B cell (primary cell): ENCODE results near the gene FAM13C. TPM values are rescaled to one million over a fixed set of nuclear protein-coding genes. Genes with fewer than 3 reads are reported as not detected.

ENCODE experiments used
- ATAC-seq: fragments of 200-7000 bp; cut with Tn5 transposase; one replicate; pipeline ENCODE4 v1.10.0; 2021; ENCODE audit warnings: low read depth, mild to moderate bottlenecking, moderate number of reproducible peaks, moderate library complexity
- CTCF ChIA-PET: fragments of 350-600 bp; sonication (Branson Sonifier 250); formaldehyde crosslinking; loops from one replicate; lab custom pipeline; 2021; ENCODE audit warnings: antibody characterized with exemption, inconsistent platforms; lab: Charles Lee
- POLR2A ChIA-PET: fragments of 350-600 bp; sonication (Branson Sonifier 250); formaldehyde crosslinking; loops from one replicate; lab custom pipeline; 2021; ENCODE audit warnings: antibody characterized with exemption; lab: Charles Lee
- DNase-seq: peaks from one replicate; pipeline ENCODE4 v3.0.0; 2013
- H2AFZ ChIP-seq: 2 replicates; pipeline ENCODE4 v1.6.1; 2012; ENCODE audit warnings: mild to moderate bottlenecking, low read depth, low read length; ENCODE audit not compliant: insufficient read depth, poor library complexity, severe bottlenecking
- H3K27ac ChIP-seq, 2 donors: 1 replicate in 1 of 2; 2 replicates in 1 of 2; pipeline ENCODE4 v1.5.1; 2012 to 2013; ENCODE audit warnings: low read length in 2 of 2, mild to moderate bottlenecking in 2 of 2, moderate library complexity in 1 of 2
- H3K27me3 ChIP-seq, 4 experiments: fragments of 200-600 bp in 1 of 4; sonication (generic) in 1 of 4; replicated peaks in 1 of 4; 1 replicate in 2 of 4; 2 replicates in 2 of 4; pipeline versions ENCODE4 v1.6.1 to v1.7.0; 2013 to 2016; ENCODE audit warnings: low read length in 3 of 4, mild to moderate bottlenecking in 2 of 4, mixed read lengths in 1 of 4, moderate library complexity in 1 of 4; ENCODE audit not compliant: insufficient read depth in 4 of 4, control insufficient read depth in 3 of 4; ENCODE audit errors: control extremely low read depth in 1 of 4
- H3K36me3 ChIP-seq, 2 experiments: replicated peaks in 1 of 2; 1 replicate in 1 of 2; 2 replicates in 1 of 2; pipeline versions ENCODE4 v1.6.1 to v1.7.1; 2013; ENCODE audit warnings: low read length in 1 of 2; ENCODE audit not compliant: insufficient read depth in 2 of 2, control insufficient read depth in 1 of 2; ENCODE audit errors: control extremely low read depth in 1 of 2, extremely low read depth in 1 of 2
- H3K4me1 ChIP-seq, 2 donors: fragments of 200-600 bp in 1 of 2; sonication (generic) in 1 of 2; 1 replicate in 1 of 2; 2 replicates in 1 of 2; pipeline versions ENCODE4 v1.5.1 to v1.6.1; 2013 to 2017; ENCODE audit warnings: low read length in 2 of 2; ENCODE audit not compliant: control insufficient read depth in 2 of 2, insufficient read depth in 2 of 2
- H3K4me2 ChIP-seq: replicated peaks from 2 replicates; pipeline ENCODE3; 2012; ENCODE audit warnings: mild to moderate bottlenecking, low read depth, low read length; ENCODE audit not compliant: poor library complexity, severe bottlenecking
- H3K4me3 ChIP-seq, 5 experiments: fragments of 200-600 bp in 1 of 5; sonication (generic) in 1 of 5; 1 replicate in 3 of 5; 2 replicates in 2 of 5; pipeline versions ENCODE4 v1.5.1 to v1.7.0; 2011 to 2016; ENCODE audit warnings: low read length in 4 of 5, mild to moderate bottlenecking in 4 of 5, low read depth in 2 of 5, control low read depth in 1 of 5, moderate library complexity in 1 of 5; ENCODE audit not compliant: insufficient read depth in 1 of 5; ENCODE audit errors: control extremely low read depth in 1 of 5, extremely low read depth in 1 of 5
- H3K79me2 ChIP-seq: fragments of 200-600 bp; sonication (generic); one replicate; pipeline ENCODE4 v1.6.0; 2016; ENCODE audit warnings: low read length; ENCODE audit not compliant: control insufficient read depth, insufficient read depth
- H3K9ac ChIP-seq: fragments of 200-600 bp; sonication (generic); 2 replicates; pipeline ENCODE4 v1.6.1; 2017; ENCODE audit warnings: mild to moderate bottlenecking, low read length, moderate library complexity
- H3K9me3 ChIP-seq, 3 donors: one replicate each; pipeline versions ENCODE4 v1.6.1 to v1.7.1; 2013; ENCODE audit warnings: low read length in 2 of 3; ENCODE audit not compliant: control insufficient read depth in 2 of 3, insufficient read depth in 1 of 3; ENCODE audit errors: control extremely low read depth in 1 of 3
- H4K20me1 ChIP-seq: 2 replicates; pipeline ENCODE4 v1.6.0; 2012; ENCODE audit warnings: mild to moderate bottlenecking, low read length; ENCODE audit not compliant: insufficient read depth, control insufficient read depth, poor library complexity, severe bottlenecking
- H3K27ac Mint-ChIP-seq: one replicate; pipeline ENCODE4 v1.8.0; 2021; ENCODE audit warnings: mixed read lengths
- H3K27me3 Mint-ChIP-seq: one replicate; pipeline ENCODE4 v1.8.0; 2021; ENCODE audit warnings: mixed read lengths
- H3K4me1 Mint-ChIP-seq: one replicate; pipeline ENCODE4 v1.8.0; 2021; ENCODE audit warnings: mixed read lengths
- H3K4me3 Mint-ChIP-seq: one replicate; pipeline ENCODE4 v1.8.0; 2021; ENCODE audit warnings: mixed read lengths
- H3K9me3 Mint-ChIP-seq: one replicate; pipeline ENCODE4 v1.8.0; 2022; ENCODE audit warnings: mixed read lengths; ENCODE audit not compliant: insufficient read depth
- EZH2 ChIP-seq: IDR thresholded peaks from 2 replicates; pipeline ENCODE4 v1.6.1; 2012; ENCODE audit warnings: borderline replicate concordance, low read depth, mild to moderate bottlenecking, moderate library complexity, low read length; ENCODE audit not compliant: insufficient read depth, poor library complexity, severe bottlenecking
- WGBS: methylation state at CpG from one replicate; pipeline ENCODE4 v1.1.5; 2013; ENCODE audit warnings: missing lambda C conversion rate; ENCODE audit not compliant: insufficient coverage; 5-methylcytosine and 5-hydroxymethylcytosine counted together
- intact Hi-C: fragments of 100-400 bp; cut with micrococcal nuclease; formaldehyde crosslinking; loops from one replicate; pipeline ENCODE4 v1.10.0; 2022
- polyA plus RNA-seq: library from polyadenylated mRNA; depleted of rRNA; stranded (reverse); fragments of >200 nt; gene quantifications from 2 replicates; pipeline ENCODE4 v1.2.3, GENCODE V29; 2012
- total RNA-seq, 2 donors: library from RNA; stranded (reverse); fragments of 120-200 nt in 1 of 2; gene quantifications; 1 replicate in 1 of 2; 2 replicates in 1 of 2; pipeline versions ENCODE4 v1.2.3 to v1.2.4, GENCODE V29; 2013 to 2022
- TF ChIP-seq, protein P1 (sequence below): fragments of 200-600 bp; IDR thresholded peaks from one replicate; pipeline ENCODE4 v1.8.0; 2022; ENCODE audit warnings: antibody characterized with exemption, mild to moderate bottlenecking

FAM13C gene
- total and polyA plus RNA-seq, 2 donors (not counting 1 experiment from before 2014, with no cell fraction given) = not detected

DNA sequence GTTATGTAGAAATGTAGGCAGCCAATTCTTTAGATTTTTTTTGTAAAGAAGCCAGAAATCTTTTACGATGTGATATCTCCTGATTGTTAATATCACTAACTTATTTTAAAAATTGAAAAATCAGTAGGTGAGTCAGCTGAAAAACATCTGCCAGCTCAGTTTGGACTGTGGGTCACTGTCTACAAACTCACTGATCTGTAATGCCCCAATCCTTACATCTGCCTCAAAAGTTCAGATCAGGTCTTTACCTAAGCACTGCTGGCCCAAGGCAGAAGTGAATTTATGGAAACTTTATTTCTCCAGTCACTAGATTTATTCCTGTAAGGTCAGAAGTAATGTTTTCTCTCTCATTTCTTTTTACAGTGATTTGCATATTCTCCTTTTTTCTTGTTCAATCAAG, 31.0 kb upstream of the FAM13C start:
- ATAC-seq = no peak
- intact Hi-C loops = no loop called here
- TF ChIP-seq, protein P1, sequence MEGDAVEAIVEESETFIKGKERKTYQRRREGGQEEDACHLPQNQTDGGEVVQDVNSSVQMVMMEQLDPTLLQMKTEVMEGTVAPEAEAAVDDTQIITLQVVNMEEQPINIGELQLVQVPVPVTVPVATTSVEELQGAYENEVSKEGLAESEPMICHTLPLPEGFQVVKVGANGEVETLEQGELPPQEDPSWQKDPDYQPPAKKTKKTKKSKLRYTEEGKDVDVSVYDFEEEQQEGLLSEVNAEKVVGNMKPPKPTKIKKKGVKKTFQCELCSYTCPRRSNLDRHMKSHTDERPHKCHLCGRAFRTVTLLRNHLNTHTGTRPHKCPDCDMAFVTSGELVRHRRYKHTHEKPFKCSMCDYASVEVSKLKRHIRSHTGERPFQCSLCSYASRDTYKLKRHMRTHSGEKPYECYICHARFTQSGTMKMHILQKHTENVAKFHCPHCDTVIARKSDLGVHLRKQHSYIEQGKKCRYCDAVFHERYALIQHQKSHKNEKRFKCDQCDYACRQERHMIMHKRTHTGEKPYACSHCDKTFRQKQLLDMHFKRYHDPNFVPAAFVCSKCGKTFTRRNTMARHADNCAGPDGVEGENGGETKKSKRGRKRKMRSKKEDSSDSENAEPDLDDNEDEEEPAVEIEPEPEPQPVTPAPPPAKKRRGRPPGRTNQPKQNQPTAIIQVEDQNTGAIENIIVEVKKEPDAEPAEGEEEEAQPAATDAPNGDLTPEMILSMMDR = no peak
- no peak for TF ChIP-seq EZH2
- Histone ChIP-seq H3K4me1 (no peaks in the 10 kb centered on the region), H3K9me3 (no peaks in the 10 kb centered on the region), H2AFZ (no peak overlapping the region), H3K79me2 (no peaks in the 10 kb centered on the region), H3K4me3 (no peak overlapping the region), H3K36me3 (no peaks in the 10 kb centered on the region), H4K20me1 (no peaks in the 10 kb centered on the region), H3K27me3 (no peaks in the 10 kb centered on the region), H3K9ac (no peak overlapping the region), H3K4me2 (no peak overlapping the region), H3K27ac (no peak overlapping the region)
- H3K27me3 Mint-ChIP-seq = no peaks in the 10 kb centered on the region
- no peak overlapping the region for H3K4me3 Mint-ChIP-seq
- no peak overlapping the region for H3K27ac Mint-ChIP-seq
- H3K9me3 Mint-ChIP-seq = peaks cover 3% of the 10 kb centered on the region
- WGBS = no CpG with 5 or more reads among the region's 1 CpG
- POLR2A ChIA-PET = no interaction called here
- CTCF ChIA-PET = no interaction called here
- DNase-seq = no peak
- H3K4me1 Mint-ChIP-seq = no peaks in the 10 kb centered on the region

DNA sequence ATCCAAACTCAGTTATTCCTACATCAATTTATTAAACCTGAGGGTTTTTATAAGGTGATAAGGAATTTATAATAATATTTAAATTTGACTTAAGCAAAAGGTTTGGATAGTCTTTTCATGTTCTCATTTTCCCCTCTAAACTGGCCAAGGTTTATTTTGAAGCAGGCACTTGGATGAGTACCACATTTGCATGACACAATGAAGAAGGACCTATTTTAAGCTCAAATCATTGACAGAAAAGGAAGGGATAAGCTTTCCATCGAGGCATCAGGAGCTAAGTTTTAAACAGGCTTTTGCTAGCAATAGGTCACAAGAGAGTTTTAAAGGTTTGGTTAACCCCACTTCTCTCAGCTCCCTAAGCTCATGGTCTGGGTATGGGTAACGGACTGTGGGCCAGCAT, 28.7 kb upstream of the FAM13C start:
- no peaks in the 10 kb centered on the region for H3K9me3 Mint-ChIP-seq
- DNase-seq = no peak
- no peak overlapping the region for H3K4me3 Mint-ChIP-seq
- no peak overlapping the region for H3K27ac Mint-ChIP-seq
- H3K4me1 ChIP-seq = no peaks in the 10 kb centered on the region
- no peaks in the 10 kb centered on the region for H3K27me3 Mint-ChIP-seq
- H3K9ac ChIP-seq = no peak overlapping the region
- ChIA-PET CTCF (no interaction called here), POLR2A (no interaction called here)
- no peak overlapping the region for H2AFZ ChIP-seq
- H3K36me3 ChIP-seq = no peaks in the 10 kb centered on the region
- H3K79me2 ChIP-seq = no peaks in the 10 kb centered on the region
- intact Hi-C loops = no loop called here
- H3K4me3 ChIP-seq = no peak overlapping the region
- no peak for ATAC-seq
- no peaks in the 10 kb centered on the region for H4K20me1 ChIP-seq
- no CpG with 5 or more reads among the region's 2 CpGs for WGBS
- H3K4me2 ChIP-seq = no peak overlapping the region
- no peaks in the 10 kb centered on the region for H3K4me1 Mint-ChIP-seq
- no peaks in the 10 kb centered on the region for H3K9me3 ChIP-seq
- no peak for TF ChIP-seq EZH2
- TF ChIP-seq, protein P1 = no peak
- H3K27me3 ChIP-seq = no peaks in the 10 kb centered on the region
- H3K27ac ChIP-seq = no peak overlapping the region
